Type B pancreatic cell (in vitro differentiated cells): ENCODE results near the gene TCF3. TPM values are rescaled to one million over a fixed set of nuclear protein-coding genes. Genes with fewer than 3 reads are reported as not detected.

Experiments
- DNase-seq: peaks from one replicate; pipeline ENCODE4 v3.0.0; 2021; ENCODE audit warnings: mixed read lengths; ENCODE audit not compliant: unreplicated experiment; ENCODE audit errors: extremely low spot score
- H3K27ac Mint-ChIP-seq: 2 replicates; pipeline ENCODE4 v1.8.0; 2021; ENCODE audit warnings: mild to moderate bottlenecking, mixed read lengths
- H3K27me3 Mint-ChIP-seq: 2 replicates; pipeline ENCODE4 v1.8.0; 2021; ENCODE audit warnings: mixed read lengths
- H3K36me3 Mint-ChIP-seq: 2 replicates; pipeline ENCODE4 v1.8.0; 2021; ENCODE audit warnings: mixed read lengths
- H3K4me1 Mint-ChIP-seq: one replicate; pipeline ENCODE4 v1.8.0; 2021; ENCODE audit warnings: mixed read lengths; ENCODE audit not compliant: unreplicated experiment
- H3K4me3 Mint-ChIP-seq: 2 replicates; pipeline ENCODE4 v1.8.0; 2021; ENCODE audit warnings: mild to moderate bottlenecking, mixed read lengths
- H3K9me3 Mint-ChIP-seq: 2 replicates; pipeline ENCODE4 v1.8.0; 2021; ENCODE audit warnings: mixed read lengths
- CTCF ChIP-seq: fragments of 200-600 bp; sonication (generic); conservative IDR thresholded peaks from 2 replicates; pipeline ENCODE4 v1.5.0; 2021; ENCODE audit warnings: antibody characterized with exemption, mild to moderate bottlenecking
- total RNA-seq: library from RNA; stranded (reverse); gene quantifications from 2 replicates; pipeline ENCODE4 v1.2.1, GENCODE V29; 2021; ENCODE audit warnings: low replicate concordance

The TCF3 gene
- total RNA-seq, 1 donor from 2014 or later: 193 TPM

- Mint-ChIP-seq H3K36me3 (peaks cover 12% of the 10 kb centered on the region), H3K4me3 (no peak overlapping the region), H3K4me1 (no peaks in the 10 kb centered on the region), H3K27me3 (no peaks in the 10 kb centered on the region), H3K9me3 (no peaks in the 10 kb centered on the region), H3K27ac (no peak overlapping the region)
- DNase-seq: no peak
- no peak for TF ChIP-seq CTCF
Measured at GRCh38 chr19:1613808-1614570, 38.4 kb downstream of the TCF3 start.

- no peak for DNase-seq
- TF ChIP-seq CTCF: no peak
- Mint-ChIP-seq H3K27me3 (no peaks in the 10 kb centered on the region), H3K9me3 (no peaks in the 10 kb centered on the region), H3K4me1 (no peaks in the 10 kb centered on the region), H3K36me3 (peaks cover 12% of the 10 kb centered on the region), H3K27ac (no peak overlapping the region), H3K4me3 (no peak overlapping the region)
Measured at GRCh38 chr19:1613146-1613545, 39.3 kb downstream of the TCF3 start.

DNA sequence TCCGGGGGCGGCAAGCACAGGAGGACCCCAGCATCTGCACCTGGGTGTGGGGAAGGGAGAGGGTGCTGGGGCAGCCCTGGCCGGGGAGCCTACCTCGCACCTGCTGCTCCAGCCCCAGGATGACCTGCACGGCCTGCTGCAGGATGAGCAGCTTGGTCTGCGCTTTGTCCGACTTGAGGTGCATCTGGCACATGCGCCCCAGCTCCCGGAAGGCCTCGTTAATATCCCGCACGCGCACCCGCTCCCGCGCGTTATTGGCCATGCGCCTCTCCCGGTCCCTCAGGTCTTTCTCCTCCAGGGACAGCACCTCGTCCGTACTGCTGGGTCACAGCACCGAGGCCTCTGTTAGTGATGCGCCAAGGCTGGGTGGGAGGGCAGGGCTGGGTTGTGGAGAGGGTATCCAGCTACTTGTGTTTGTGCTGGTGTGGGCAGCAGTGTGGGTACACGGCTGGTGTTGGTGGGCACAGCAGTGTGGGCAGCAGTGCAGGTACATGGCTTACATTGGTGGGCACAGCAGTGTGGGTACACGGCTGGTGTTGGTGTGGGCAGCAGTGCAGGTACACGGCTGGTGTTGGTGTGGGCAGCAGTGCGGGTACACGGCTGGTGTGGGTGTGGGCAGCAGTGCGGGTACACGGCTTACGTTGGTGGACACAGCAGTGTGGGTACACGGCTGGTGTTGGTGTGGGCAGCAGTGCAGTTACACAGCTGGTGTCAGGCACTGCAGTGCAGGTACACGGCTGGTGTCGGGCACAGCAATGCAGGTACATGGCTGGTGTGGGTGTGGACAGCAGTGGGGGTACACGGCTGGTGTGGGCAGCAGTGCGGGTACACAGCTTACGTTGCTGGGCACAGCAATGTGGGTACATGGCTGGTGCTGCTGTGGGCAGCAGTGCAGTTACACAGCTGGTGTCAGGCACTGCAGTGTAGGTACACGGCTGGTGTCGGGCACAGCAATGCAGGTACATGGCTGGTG, 40.0 kb downstream of the TCF3 start:
- H3K9me3 Mint-ChIP-seq: no peaks in the 10 kb centered on the region
- TF ChIP-seq CTCF: no peak
- no peak overlapping the region for H3K27ac Mint-ChIP-seq
- no peaks in the 10 kb centered on the region for H3K4me1 Mint-ChIP-seq
- H3K36me3 Mint-ChIP-seq: peaks cover 12% of the 10 kb centered on the region
- no peak for DNase-seq
- no peaks in the 10 kb centered on the region for H3K27me3 Mint-ChIP-seq
- H3K4me3 Mint-ChIP-seq: no peak overlapping the region

DNA sequence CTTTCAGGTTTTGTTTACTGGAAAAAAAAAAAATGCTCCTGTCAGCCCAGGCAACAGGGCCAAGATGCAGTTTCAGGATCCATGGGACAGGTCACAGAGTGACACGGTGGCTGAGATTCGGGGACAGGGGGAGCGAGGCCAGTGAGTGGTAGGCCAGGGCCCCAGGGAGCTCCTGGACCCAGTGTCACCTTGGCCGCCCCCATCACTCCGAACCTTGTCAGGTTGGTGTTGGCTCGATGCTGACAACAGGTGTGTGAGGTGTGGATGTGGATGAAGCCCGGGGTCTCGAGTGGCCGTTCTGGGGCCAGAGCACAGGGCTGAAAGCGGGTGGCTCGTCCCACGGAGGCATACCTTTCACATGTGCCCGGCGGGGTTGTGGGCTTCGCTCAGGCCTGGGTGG, 41.1 kb downstream of the TCF3 start:
- TF ChIP-seq CTCF: no peak
- Mint-ChIP-seq H3K4me3 (no peak overlapping the region), H3K27ac (no peak overlapping the region), H3K9me3 (no peaks in the 10 kb centered on the region), H3K4me1 (no peaks in the 10 kb centered on the region), H3K36me3 (peaks cover 4% of the 10 kb centered on the region), H3K27me3 (no peaks in the 10 kb centered on the region)
- DNase-seq: no peak

GRCh38 chr19:1610579-1610978, 41.8 kb downstream of the TCF3 start:
- no peak for TF ChIP-seq CTCF
- no peak overlapping the region for H3K27ac Mint-ChIP-seq
- no peaks in the 10 kb centered on the region for H3K27me3 Mint-ChIP-seq
- no peak overlapping the region for H3K4me3 Mint-ChIP-seq
- peaks cover 6% of the 10 kb centered on the region for H3K4me1 Mint-ChIP-seq
- peaks cover under 1% of the 10 kb centered on the region for H3K36me3 Mint-ChIP-seq
- no peak for DNase-seq
- no peaks in the 10 kb centered on the region for H3K9me3 Mint-ChIP-seq
